Ovary (tissue), 3 donors: Measurements from ENCODE around the gene SORCS2.

Experiments
- CTCF ChIP-seq, 3 donors: fragments of 450-650 bp in 2 of 3; fragments of 200-600 bp in 1 of 3; IDR thresholded peaks; one replicate each; pipeline versions ENCODE4 v1.5.1 to v1.8.0; 2016 to 2022; ENCODE audit warnings: antibody characterized with exemption in 3 of 3, mild to moderate bottlenecking in 1 of 3
- POLR2A ChIP-seq: fragments of 450-650 bp; IDR thresholded peaks from one replicate; pipeline ENCODE4 v1.6.1; 2017; ENCODE audit warnings: antibody characterized with exemption, mild to moderate bottlenecking, moderate library complexity
- donor health status: DM: no; HTN: no; CAD: no.

GRCh38 chr4:7790999-7791398 is 598.7 kb downstream of the SORCS2 start:
- no peak for TF ChIP-seq CTCF (IDR thresholded peaks at IDR 0.05)
- TF ChIP-seq POLR2A = no peak
